Gastroesophageal sphincter (tissue), 3 donors: ENCODE data around the gene NCKIPSD.

Source experiments
- EP300 ChIP-seq: sonication (generic); formaldehyde crosslinking; IDR thresholded peaks from one replicate; pipeline ENCODE4 v1.6.1; 2017; ENCODE audit warnings: antibody characterized with exemption, mild to moderate bottlenecking
- POLR2A ChIP-seq, 2 donors: fragments of 450-650 bp; IDR thresholded peaks; one replicate each; pipeline ENCODE4 v1.6.1; 2017; ENCODE audit warnings: antibody characterized with exemption in 2 of 2, mild to moderate bottlenecking in 2 of 2, moderate library complexity in 1 of 2
- POLR2AphosphoS5 ChIP-seq: sonication (generic); formaldehyde crosslinking; IDR thresholded peaks from one replicate; pipeline ENCODE4 v1.6.1; 2017; ENCODE audit warnings: antibody characterized with exemption
- TF ChIP-seq, protein P1 (sequence below), 4 experiments: fragments of 200-600 bp in 2 of 4; fragments of 450-650 bp in 2 of 4; sonication (generic) in 1 of 4; IDR thresholded peaks; one replicate each; pipeline ENCODE4 v1.5.1; 2017 to 2019; ENCODE audit warnings: antibody characterized with exemption in 4 of 4, mild to moderate bottlenecking in 2 of 4, moderate library complexity in 2 of 4

DNA sequence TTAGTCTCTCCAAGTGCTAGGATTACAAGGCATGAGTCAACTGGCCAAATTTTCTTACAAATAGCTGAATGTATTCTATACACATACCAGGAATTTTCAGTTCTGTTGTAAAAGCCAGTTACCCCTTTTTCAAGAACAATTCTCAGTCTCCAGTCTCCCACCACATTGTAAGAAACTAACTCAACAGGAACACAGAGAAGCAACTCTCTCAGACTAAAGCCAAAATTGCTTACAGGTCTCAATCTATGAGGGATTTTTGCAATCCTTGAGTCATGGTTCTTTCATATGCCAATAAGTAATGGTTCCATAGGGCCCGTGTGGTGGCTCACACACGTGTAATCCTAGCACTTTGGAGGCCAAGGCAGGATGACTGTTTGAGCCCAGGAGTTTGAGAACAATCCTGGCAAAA, 22.8 kb upstream of the NCKIPSD start:
- TF ChIP-seq, protein P1, sequence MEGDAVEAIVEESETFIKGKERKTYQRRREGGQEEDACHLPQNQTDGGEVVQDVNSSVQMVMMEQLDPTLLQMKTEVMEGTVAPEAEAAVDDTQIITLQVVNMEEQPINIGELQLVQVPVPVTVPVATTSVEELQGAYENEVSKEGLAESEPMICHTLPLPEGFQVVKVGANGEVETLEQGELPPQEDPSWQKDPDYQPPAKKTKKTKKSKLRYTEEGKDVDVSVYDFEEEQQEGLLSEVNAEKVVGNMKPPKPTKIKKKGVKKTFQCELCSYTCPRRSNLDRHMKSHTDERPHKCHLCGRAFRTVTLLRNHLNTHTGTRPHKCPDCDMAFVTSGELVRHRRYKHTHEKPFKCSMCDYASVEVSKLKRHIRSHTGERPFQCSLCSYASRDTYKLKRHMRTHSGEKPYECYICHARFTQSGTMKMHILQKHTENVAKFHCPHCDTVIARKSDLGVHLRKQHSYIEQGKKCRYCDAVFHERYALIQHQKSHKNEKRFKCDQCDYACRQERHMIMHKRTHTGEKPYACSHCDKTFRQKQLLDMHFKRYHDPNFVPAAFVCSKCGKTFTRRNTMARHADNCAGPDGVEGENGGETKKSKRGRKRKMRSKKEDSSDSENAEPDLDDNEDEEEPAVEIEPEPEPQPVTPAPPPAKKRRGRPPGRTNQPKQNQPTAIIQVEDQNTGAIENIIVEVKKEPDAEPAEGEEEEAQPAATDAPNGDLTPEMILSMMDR (IDR thresholded peaks at IDR 0.05): no peak
- TF ChIP-seq POLR2AphosphoS5 (no peak), POLR2A (IDR thresholded peaks at IDR 0.05) (no peak), EP300 (no peak)
